GM12875 (cell line): ENCODE results near the gene FNDC3A.

Source experiments
- H3K4me3 ChIP-seq: one replicate; pipeline ENCODE4 v1.5.1; 2011; ENCODE audit warnings: low read depth, low read length, control low read depth
- CTCF ChIP-seq: IDR thresholded peaks from 2 replicates; pipeline ENCODE4 v1.5.1; 2011; ENCODE audit warnings: low read depth, mild to moderate bottlenecking, control low read depth, inconsistent platforms, low read length, moderate library complexity, borderline replicate concordance; ENCODE audit not compliant: insufficient read depth

FNDC3A gene

GRCh38 chr13:49234741-49235140, 259.0 kb downstream of the FNDC3A start:
- TF ChIP-seq CTCF: no peak
- no peak overlapping the region for H3K4me3 ChIP-seq

DNA sequence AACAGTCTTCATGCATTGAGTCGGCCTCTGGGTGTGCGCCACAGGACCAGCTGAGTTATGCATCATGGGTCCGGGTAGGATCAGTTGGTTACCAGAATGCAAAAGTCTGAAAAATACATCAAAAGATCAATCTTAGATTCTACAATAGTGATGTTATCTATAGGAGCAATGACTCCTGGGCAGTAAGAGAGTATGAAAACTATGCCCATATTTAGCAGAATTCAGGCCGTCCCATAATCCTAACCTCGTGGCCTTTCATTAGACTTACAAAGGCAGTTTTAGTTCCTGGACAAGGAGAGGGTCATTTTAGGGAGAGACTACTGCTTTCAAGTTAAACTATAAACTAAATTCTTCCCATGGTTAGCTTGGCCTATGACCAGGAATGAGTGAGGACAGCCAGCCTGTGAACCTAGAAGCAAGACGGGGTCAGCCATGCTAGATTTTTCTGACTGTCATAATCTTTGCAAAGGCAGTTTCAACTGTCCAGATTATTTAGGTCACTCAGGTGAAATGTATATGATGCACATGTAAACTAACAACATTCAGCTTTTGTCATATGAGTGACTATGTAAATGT, 260.2 kb downstream of the FNDC3A start:
- no peak for TF ChIP-seq CTCF
- no peak overlapping the region for H3K4me3 ChIP-seq

GRCh38 chr13:49238621-49239020, 262.9 kb downstream of the FNDC3A start:
- H3K4me3 ChIP-seq: no peak overlapping the region
- no peak for TF ChIP-seq CTCF

GRCh38 chr13:49240017-49240416, 264.3 kb downstream of the FNDC3A start:
- no peak overlapping the region for H3K4me3 ChIP-seq

DNA sequence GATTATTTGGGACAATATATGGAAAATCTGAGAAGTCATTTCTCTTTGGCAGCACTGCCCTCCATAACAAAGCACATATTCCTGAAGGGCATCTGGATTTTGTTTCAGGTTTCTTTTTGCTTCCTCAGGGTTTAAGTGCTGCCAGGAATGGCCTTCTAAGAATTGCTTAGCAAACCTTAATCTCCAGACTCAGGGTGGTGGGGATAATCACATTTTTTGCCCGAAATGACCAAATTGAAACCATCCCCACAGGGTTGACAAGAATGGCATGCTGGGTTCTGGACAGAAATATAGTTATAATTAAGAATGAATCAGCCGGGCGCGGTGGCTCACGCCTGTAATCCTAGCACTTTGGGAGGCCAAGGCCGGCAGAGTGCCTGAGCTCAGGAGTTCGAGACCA, 265.6 kb downstream of the FNDC3A start:
- TF ChIP-seq CTCF: no peak
- H3K4me3 ChIP-seq: no peak overlapping the region

More at GRCh38 chr13:49240017-49240416, 264.3 kb downstream of the FNDC3A start:
- peak; percentile 56 for TF ChIP-seq CTCF

- no peak for TF ChIP-seq CTCF
- H3K4me3 ChIP-seq: no peak overlapping the region
Observed at GRCh38 chr13:49245101-49245500, 269.4 kb downstream of the FNDC3A start.

DNA sequence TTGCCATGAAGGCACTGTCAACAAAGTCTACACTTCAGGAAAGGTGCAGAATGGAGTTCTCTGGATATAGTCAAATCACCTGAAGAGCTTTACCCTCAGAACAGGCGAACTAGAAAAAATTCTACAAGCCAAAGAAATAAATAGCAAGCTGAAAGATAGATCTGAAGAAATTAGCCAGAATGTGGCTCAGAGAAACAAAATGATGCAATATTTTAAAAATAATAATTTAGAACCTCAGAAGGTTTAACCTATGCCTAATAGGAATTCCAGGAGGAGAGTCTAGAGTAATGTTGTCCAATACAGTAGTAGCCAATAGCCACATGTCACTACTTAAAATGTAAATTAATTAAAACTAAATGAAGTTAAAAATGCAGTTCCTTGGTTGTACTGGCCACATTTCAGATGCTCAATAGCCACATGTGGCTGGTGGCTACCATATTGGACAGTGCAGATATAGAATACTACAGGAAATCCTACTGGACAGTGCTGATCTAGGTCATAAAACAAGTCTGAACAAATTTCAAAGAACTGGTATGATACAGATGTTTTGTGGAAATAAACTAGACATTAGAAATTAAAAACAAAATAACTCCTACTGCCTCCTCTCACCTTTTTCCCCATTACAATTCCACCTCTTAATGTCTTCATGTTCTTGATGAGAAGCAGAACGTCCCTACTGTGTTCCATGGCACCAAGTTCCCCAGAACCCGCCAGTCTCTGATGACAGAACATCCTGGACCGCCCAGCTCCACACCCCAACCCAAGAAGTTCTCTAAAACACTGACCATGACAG, 271.3 kb downstream of the FNDC3A start:
- TF ChIP-seq CTCF: no peak
- peak overlapping the region; percentile 93 for H3K4me3 ChIP-seq
